ENCODE results near the gene HMCN2. TPM values are rescaled to one million over a fixed set of nuclear protein-coding genes. Genes with fewer than 3 reads are reported as not detected.
"Not testable (repeated sequence)": the region's sequence is repeated elsewhere in the genome, so short reads cannot be mapped to it uniquely, and the experiment has no call there.

The HMCN2 gene
- polyA plus RNA-seq, 1 donor: 12.3 TPM

DNA sequence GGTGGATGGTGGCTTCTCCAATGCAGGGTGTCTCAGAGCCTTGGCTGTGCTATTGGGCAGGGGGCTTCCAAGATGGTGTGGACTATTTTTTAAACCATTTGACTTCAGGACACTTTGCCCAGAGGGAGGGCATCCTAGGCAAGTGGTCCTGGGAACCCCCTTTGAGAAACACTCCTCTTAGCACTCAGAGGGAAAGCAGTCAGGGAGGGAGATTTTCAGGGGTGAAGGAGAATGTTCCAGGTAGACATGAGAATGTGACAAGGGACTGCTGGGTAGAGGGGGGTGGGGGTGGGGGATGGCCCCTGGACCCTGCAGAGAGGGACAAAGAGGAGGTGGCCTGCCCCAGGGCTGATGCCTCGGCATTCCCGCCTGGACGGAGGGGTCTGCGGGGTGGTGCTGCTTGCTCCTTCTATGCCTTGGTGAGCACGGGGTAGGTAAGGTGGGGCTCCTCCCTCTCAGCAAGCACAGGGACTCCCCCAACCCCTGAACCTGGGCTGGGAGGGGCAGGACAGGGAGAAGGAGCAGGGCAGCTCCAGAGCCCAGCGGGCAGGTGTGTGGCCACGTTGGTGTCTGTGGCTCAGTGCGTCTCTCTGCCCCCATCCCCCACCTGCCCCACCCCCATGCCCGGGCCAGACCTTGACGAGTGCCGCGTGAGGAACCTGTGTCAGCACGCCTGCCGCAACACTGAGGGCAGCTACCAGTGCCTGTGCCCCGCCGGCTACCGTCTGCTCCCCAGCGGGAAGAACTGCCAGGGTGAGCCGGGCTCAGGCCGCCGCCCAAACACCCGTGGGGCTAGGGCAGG, 165.4 kb downstream of the HMCN2 start:
- DNase-seq (ENCODE audit: low read depth): no peak

DNA sequence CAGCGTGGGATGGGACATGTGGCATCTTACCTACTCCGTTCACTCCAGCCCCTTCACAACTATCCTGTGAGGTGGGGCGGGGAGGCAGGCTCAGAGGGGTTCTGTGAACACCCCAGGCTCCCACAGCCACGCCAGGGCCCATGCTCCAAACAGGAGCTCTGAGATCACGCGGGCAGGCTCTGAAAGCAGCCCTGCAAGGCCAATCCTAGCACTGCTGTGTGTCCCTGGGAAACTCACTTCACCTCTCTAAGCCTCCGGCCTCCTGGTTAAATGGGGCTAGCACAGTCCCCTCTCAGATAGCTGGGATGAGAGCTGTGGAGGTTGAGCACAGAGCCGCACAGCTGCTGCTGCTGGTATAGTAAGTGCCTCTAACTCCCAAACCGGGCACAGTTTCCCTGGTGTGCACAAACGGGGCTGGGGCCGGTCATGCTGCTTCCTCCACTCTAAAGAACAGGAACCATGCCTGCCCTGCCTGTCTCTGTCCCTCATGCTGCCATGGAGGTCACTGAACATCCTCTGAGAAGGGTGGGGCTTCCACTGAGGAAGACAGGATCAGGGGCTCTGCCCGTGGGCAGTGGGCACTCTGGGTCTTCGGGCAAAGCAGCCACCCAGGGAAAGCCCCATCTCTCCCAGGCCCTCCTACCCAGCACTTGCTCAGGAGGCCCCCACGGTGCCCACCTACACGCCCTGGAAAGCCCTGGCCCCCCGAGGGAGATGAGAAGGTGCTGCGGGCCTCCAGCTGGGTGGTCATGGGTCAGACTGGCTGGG, 166.2 kb downstream of the HMCN2 start:
- DNase-seq (ENCODE audit: low read depth): no peak

DNA sequence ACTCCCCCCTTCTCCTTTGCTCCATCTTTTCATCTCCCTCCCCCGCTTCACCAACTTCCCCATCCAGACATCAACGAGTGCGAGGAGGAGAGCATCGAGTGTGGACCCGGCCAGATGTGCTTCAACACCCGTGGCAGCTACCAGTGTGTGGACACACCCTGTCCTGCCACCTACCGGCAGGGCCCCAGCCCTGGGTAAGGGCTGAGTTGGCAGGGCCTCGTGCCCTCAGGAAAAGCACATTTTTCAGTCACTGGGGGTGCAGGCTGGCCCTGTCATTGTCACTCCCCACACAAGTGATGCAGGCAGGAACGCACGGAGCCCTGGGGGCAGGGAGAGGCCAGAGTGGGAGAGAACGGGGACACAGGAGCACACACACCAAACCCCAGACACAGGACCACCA, 166.8 kb downstream of the HMCN2 start:
- no peak for DNase-seq (ENCODE audit: low read depth)

DNA sequence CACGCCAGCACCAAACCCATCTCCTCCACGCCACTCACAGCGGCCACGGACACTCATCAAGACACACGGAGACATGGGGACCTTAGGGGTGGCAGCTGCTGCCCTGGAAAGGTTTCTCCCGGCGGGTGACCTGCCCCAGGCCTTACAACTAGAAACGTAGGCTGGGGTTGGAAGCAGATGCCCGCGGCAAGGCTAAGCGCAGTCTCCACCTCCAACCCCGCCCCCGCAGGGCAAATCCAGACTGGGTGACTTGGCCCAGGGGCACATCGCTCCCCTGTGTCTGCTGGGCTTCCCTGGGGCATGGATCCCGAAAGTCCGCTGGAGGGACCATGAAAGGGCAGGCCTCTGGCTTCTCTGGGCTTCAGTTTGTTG, 167.2 kb downstream of the HMCN2 start:
- no peak for DNase-seq (ENCODE audit: low read depth)

DNA sequence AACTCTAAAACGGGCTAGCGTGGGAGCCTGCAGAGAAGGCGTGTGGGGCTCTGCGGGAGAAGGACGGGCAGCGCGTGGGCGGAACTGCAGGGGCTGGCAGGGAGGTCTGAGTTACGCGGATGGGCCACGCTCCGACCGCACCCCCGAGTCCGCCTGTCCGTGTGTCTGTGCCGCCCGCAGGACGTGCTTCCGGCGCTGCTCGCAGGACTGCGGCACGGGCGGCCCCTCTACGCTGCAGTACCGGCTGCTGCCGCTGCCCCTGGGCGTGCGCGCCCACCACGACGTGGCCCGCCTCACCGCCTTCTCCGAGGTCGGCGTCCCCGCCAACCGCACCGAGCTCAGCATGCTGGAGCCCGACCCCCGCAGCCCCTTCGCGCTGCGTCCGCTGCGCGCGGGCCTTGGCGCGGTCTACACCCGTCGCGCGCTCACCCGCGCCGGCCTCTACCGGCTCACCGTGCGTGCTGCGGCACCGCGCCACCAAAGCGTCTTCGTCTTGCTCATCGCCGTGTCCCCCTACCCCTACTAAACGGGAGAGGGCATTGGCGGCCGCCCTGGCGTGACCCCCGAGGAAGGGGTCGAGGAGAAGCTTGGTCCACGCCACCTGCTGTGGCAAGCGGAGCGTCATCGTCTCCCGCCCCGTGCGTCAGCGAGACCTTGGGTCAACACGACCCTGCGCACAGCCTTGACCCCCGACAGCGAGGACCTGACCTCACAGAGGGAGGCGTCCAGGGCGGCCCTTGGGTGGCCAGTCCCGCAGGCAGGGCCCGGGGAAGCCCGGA, 167.8 kb downstream of the HMCN2 start:
- no peak for DNase-seq (ENCODE audit: low read depth)

DNA sequence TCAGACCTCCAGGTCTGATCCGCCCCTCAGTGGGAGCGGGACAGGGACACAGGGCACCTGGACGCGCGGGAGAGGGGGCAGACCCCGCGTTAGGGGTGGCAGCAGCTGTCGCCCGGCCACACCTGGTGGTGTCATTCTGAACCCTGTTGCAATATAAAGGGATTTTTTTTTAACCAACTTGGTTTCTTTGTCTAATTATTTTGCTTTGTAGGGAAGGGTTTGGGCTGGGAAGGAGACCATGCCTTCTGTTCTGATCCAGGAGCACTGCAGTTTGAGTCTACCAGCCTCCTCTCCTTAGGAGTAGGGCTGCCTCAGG, 168.3 kb downstream of the HMCN2 start:
- no peak for DNase-seq (ENCODE audit: low read depth)

DNA sequence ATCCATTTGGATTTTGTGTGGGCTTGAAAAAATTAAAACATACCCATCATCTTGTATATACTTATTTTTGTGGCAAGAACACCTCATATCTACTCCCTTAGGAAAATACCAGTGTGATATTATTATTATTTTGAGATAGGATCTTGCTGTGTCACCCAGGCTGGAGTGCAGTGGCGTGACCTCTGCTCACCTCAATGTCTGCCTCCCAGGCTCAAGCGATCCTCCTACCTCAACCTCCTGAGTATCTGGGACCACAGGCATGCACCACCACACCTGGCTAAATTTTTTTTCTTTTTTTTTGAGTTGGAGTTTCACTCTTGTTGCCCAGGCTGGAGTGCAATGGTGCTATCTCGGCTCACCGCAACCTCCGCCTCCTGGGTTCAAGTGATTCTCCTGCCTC, 169.1 kb downstream of the HMCN2 start:
- DNase-seq (ENCODE audit: low read depth): not testable (repeated sequence)

DNA sequence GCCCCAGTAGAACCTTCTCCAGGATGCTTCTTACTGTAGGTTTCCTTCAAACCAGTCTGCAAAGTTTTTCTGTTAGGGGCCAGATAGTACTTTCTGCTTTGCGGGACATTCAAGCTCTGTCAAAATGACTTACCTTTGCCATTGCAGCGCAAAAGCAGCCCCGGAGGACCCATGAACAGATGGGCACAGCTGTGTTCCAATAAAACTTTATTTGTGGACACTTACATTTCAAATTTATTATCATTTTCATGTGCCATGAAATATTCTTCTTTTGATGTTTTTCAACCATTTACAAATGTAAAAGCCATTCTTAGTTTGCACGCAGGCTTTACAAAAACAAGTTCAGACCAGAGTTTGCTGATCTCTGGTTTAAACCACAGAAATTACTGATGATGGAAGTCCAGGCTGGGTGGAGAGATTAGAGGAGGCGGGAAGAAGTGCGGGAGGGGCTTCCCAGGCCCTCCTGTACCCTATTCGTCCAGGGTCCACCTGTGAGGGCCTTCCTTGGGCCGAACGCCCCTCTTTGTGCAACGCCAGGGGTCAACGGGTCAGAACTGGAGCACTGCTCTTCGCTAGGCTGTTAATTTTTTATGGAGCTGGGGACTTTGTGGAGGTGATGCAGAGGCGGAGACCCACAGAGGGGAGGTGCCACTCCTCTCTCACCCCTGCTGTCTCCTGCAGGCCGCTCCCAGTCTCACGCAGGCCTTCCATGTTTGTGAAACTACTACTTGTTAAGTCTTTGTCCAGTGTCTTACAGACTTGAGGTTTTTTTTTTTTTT, 171.6 kb downstream of the HMCN2 start:
- no peak for DNase-seq (ENCODE audit: low read depth)

DNA sequence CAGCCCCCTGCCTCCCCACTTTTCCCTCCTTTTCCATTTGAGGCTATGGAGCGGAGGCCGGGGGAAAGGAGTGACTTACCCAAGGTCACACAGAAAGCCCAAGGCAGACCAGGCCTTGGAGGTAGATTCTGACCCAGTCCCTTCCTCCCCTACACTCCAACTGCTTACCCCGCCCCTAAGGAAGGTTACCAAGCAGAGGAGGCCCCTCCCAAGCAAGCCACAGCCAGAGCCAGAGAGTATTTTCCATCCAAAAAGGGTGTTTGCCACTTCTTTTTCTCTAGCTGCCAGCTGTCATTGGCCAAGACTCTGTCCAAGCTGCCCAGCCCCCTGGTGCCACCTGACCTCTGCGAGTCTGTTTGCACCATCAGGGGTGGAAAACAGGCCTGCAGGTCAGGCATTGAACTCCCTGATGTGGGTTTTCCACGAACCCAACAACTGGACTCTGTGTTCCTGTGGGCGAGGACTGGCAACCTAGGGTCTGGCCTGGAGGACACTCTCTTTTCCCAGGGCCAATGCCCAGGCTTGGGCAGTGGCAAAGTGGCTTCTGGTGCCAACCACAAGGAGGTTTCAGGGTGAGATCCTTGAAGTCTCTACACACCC, 172.9 kb downstream of the HMCN2 start:
- no peak for DNase-seq (ENCODE audit: low read depth)

DNA sequence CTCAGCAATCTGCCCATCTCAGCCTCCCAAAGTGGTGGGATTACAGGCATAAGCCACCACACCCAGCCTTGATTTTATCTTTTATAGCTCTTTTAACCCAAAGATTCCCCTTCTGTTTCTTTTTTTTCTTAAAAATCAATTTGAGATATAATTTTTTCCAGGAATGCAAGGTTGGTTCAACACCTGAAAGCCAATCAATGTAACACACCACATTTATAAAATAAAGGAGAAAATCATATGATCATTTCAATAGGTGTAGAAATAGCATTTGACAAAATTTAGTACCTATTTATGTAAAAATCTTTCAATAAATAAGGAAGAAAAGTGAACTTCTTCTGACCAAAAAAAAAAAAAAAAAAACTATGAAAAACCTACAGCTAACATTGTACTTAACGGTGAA, 175.5 kb downstream of the HMCN2 start:
- DNase-seq (ENCODE audit: low read depth): no peak

DNA sequence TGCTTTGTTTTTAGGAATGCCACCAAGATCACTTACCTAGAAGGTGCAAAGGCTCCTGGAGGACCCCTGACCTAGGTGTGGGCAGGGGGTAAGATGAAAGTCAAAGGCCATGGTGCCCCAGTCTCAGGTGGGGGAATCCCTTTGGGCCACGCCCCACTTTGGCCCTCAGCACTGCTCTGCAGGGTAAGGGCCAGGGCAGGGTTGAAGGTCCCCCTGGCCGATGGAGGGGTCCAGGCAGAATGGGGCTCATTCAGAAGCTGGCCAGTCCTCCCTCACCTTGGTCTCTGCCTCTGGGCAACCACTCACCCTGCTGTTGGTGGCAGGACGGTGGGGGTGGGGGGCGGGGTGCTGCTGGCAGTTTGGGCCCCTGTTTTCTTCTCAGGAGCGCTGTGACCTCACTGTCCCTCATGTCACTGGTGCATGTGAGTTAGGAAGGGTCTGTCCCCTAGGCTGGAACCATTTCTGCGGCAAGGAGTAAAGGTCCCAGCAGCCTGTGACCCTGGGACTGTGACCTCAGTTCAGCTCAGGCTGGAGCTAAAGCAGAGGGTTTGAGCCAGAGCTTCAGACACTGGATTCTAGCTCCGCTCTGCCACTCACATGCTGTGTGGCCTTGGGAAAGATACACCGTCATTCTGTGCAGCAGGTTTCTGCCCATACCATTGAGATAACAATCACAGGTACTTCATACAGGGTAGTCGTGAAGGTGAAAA, 177.3 kb downstream of the HMCN2 start:
- no peak for DNase-seq (ENCODE audit: low read depth)

DNA sequence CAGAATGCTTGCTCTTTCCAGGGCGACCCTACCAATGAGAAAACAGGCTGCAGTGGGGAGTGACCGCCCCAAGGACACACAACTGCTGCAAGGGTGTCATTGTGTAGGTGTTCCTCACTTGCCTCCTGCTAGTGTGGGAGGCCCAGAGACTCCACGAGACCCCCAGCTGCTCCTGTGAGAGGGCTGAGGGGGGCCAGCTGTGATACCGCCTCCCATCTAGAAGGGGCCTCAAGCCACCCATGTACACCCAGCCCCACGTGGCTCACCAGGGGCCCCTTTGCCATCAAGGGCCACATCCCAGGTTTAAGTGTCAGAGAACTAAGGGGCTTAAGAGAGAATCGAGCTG, 177.9 kb downstream of the HMCN2 start:
- DNase-seq (ENCODE audit: low read depth): no peak

DNA sequence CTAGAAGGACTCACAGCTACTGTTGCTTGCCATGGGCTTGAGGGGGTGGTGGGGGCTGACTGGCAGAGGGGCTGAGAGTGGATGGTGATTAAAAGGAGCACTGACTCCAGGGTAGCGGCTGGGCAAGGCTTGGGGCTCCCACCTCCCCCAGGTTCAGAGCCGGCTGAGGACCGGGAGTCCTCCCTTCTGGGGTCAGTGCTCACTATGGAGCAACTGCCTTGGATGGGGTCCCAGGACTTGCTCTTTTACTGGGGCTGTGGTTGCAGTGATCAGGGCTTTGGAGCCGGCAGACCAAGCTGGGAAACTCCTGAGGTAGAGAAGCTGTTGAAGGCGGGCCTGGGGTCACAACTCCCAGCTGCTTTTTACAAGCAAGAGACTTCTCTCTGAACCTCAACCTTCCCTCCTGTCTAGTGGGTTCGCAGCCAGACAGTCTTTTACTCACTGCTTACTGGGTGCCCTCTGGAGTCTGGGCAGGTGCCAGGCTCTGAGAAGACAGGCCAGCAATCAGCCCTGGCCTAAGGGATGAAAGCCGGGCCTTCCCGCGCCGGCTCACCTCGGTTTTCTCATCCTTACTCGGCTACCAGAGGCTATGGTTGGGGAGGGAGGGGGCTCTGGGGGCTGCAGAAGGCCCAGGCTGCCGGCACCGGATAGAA, 178.4 kb downstream of the HMCN2 start:
- no peak for DNase-seq (ENCODE audit: low read depth)

DNA sequence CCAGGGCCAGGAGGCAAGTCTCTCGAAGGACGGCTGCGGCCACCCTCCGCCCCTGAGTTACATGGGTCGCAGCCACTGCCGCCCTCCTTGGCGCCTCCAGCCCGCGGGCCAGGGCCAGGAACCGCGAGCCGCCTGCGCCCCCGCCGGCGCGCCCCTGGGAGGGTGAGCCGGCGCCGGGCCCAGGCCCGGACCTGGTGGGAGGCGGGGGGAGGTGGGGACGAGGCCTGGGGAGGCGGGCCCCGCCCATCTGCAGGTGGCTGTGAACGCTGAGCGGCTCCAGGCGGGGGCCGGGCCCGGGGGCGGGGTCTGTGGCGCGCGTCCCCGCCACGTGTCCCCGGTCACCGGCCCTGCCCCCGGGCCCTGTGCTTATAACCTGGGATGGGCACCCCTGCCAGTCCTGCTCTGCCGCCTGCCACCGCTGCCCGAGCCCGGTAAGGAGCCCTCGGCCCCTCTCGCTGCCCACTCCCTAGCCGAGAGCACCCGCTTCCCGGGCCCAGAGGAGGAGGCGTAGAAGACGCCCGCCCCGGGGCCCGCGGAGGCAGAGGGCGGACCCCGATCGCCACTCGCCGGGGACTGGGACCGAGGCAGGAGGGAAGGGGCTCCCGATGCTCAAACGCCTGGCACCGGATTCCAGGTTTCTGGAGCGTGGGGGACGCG, 179.1 kb downstream of the HMCN2 start, which contains the start of gene ASS1:
Gene ASS1 (plus strand): TSS at position 397 of the 657 bp plus-strand sequence. CDS start 7,268 bp downstream, outside the sequence.
- no peak for DNase-seq (ENCODE audit: low read depth)

DNA sequence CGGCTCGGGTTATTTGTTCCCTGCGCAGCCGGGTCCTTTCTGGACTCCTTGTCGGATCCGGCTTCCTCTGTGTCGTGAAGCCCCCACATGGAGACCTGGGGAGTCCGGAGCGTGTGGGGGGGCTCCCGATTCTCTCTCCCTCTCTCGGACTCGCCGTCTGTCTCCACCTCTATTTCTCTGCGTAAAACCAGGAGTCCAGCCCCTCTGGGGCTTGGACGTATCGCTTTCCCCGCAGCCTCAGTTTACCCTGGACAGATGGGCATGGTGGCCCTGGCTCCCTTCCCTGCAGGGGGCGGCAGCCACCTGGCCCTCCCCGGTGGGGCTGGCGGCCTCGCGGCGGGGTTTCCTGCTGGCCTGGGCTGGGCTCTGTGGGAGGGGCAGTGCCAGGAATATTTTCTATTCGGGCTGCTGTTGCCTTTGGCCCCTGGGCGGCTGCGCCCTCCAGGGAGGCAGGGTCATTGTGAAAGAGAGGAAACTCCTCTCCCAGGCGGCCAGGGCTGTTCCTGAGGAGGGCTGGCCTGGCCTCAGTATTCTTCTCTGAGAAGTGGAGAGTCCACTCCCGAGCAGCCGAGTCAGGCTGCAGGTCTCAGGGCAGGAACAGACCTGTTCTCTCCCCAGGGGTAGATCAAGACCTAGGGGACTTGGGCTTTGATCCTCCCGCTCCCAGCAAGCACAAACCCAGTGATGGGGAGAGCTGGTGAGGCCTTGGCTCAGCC, 179.9 kb downstream of the HMCN2 start:
- no peak for DNase-seq (ENCODE audit: low read depth)

DNA sequence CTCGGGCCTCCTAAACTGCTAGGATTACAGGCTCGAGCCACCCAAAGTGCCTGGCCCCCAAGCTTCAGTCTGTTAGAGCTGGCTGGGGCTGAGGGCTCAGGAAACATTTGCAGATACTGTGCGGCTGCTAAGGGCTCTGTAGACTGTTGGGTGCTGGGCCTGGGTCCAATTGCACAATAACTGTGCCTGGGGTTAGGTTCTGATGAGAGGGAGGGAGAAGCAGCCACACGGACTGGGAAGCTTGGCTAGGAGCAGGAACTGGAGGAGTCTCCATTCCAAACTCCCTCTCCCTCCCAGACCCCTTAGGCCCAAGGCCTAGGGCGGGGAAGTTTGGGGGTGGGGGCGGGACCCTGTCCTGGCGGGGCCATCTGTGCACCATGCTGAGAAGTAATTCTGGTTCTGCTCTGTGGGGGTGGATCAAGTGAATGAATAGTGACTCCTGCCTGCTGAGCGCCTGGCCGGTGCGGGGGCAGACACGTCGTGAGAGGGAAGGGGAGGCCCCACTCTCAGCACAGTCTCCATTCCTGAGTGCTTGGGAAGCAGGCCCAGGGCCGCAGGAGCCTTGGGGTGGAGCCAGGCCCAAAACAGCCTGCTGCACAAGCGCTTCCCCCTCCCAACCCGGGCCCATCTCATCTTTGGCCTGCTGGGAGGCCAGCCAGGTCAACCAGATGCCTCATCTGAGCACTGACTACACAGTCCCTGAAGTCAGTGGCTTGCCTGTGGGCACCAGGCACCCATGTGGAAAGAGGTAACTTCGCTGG, 180.7 kb downstream of the HMCN2 start:
- peak; percentile 46 for DNase-seq (ENCODE audit: low read depth)

DNA sequence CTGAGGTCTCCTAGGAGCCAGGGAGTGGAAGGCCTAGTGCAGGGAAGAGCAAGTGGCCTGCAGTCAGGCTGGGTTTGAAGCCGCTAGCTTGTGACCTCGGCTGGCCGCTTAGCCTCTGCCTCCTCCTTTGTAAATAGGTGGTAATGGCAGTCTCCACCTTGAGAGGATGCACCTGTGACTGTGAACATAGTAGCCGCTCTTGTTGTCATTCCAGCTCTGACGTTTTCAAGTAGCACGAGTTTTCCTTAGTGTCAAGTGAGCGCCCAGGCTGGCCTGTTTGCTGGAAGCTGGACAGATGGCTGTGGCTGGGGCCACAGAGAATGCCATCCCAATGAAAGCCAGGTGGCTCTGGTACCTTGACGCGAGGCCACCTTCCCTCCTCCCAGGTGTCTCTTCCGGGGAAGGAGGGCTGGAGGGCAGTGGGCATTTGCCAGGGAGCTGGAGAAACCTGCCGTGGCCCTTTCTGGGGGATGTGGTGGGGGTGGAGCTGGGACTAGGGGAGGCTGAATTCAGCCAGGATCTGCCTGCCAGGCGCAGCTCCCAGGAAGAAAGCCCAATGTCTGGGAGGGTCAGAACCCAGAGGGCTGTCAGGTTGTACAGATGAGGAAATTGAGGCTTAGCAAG, 181.7 kb downstream of the HMCN2 start:
- no peak for DNase-seq (ENCODE audit: low read depth)

All from forelimb muscle (tissue), 1 donor.